Panc1 (cell line): ENCODE results near the gene RNASEH1.

Source experiments
- POLR2AphosphoS5 ChIP-seq: IDR thresholded peaks from 2 replicates; pipeline ENCODE4 v1.6.1; 2012; ENCODE audit warnings: mild to moderate bottlenecking, low read depth, low read length, moderate library complexity
- SIN3A ChIP-seq: IDR thresholded peaks from 2 replicates; pipeline ENCODE4 v1.6.1; 2012; ENCODE audit warnings: low read depth, mild to moderate bottlenecking, low read length, moderate library complexity, borderline replicate concordance; ENCODE audit not compliant: insufficient read depth
- TCF7L2 ChIP-seq: IDR thresholded peaks from 2 replicates; pipeline ENCODE4 v1.6.1; 2011; ENCODE audit warnings: mild to moderate bottlenecking, low read depth, low read length, inconsistent platforms
- TF ChIP-seq, protein P1 (sequence below): fragments of 450-650 bp; IDR thresholded peaks from 2 replicates; pipeline ENCODE4 v1.5.1; 2017; ENCODE audit warnings: mild to moderate bottlenecking
- TF ChIP-seq, protein P2 (sequence below), 2 experiments: IDR thresholded peaks; 2 replicates each; pipeline ENCODE4 v1.6.1; 2011 to 2012; ENCODE audit warnings: low read depth in 2 of 2, control low read depth in 1 of 2, low read length in 1 of 2, mild to moderate bottlenecking in 1 of 2, moderate library complexity in 1 of 2; ENCODE audit not compliant: insufficient read depth in 1 of 2

DNA sequence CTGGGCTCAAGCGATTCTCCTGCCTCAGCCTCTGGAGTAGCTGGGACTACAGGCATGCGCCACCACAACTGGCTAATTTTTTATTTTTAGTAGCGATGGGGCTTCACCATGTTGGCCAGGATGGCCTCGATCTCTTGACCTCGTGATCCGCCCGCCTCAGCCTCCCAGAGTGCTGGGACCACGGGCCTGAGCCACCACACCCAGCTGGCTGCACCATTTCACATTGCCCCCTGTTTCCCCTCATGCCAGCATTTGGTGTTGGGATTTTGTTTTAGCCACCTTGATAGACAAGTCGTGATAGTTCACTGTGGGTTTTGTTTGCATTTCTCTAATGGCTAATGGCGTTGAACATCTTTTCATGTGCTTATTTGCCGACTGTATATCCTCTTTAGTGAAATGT, 31.0 kb upstream of the RNASEH1 start:
- TF ChIP-seq, protein P1, sequence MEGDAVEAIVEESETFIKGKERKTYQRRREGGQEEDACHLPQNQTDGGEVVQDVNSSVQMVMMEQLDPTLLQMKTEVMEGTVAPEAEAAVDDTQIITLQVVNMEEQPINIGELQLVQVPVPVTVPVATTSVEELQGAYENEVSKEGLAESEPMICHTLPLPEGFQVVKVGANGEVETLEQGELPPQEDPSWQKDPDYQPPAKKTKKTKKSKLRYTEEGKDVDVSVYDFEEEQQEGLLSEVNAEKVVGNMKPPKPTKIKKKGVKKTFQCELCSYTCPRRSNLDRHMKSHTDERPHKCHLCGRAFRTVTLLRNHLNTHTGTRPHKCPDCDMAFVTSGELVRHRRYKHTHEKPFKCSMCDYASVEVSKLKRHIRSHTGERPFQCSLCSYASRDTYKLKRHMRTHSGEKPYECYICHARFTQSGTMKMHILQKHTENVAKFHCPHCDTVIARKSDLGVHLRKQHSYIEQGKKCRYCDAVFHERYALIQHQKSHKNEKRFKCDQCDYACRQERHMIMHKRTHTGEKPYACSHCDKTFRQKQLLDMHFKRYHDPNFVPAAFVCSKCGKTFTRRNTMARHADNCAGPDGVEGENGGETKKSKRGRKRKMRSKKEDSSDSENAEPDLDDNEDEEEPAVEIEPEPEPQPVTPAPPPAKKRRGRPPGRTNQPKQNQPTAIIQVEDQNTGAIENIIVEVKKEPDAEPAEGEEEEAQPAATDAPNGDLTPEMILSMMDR = no peak
- TF ChIP-seq, protein P2, sequence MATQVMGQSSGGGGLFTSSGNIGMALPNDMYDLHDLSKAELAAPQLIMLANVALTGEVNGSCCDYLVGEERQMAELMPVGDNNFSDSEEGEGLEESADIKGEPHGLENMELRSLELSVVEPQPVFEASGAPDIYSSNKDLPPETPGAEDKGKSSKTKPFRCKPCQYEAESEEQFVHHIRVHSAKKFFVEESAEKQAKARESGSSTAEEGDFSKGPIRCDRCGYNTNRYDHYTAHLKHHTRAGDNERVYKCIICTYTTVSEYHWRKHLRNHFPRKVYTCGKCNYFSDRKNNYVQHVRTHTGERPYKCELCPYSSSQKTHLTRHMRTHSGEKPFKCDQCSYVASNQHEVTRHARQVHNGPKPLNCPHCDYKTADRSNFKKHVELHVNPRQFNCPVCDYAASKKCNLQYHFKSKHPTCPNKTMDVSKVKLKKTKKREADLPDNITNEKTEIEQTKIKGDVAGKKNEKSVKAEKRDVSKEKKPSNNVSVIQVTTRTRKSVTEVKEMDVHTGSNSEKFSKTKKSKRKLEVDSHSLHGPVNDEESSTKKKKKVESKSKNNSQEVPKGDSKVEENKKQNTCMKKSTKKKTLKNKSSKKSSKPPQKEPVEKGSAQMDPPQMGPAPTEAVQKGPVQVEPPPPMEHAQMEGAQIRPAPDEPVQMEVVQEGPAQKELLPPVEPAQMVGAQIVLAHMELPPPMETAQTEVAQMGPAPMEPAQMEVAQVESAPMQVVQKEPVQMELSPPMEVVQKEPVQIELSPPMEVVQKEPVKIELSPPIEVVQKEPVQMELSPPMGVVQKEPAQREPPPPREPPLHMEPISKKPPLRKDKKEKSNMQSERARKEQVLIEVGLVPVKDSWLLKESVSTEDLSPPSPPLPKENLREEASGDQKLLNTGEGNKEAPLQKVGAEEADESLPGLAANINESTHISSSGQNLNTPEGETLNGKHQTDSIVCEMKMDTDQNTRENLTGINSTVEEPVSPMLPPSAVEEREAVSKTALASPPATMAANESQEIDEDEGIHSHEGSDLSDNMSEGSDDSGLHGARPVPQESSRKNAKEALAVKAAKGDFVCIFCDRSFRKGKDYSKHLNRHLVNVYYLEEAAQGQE (IDR thresholded peaks at IDR 0.05; ENCODE audit: insufficient read depth in 1 of 2, low read depth in 2 of 2, low read length in 1 of 2) = no peak
- TF ChIP-seq POLR2AphosphoS5 = no peak
- TF ChIP-seq TCF7L2 = no peak
- no peak for TF ChIP-seq SIN3A
